ENCODE results near the gene WDR75.
"Not testable (repeated sequence)": the region's sequence is repeated elsewhere in the genome, so short reads cannot be mapped to it uniquely, and the experiment has no call there.

WDR75 gene

DNA sequence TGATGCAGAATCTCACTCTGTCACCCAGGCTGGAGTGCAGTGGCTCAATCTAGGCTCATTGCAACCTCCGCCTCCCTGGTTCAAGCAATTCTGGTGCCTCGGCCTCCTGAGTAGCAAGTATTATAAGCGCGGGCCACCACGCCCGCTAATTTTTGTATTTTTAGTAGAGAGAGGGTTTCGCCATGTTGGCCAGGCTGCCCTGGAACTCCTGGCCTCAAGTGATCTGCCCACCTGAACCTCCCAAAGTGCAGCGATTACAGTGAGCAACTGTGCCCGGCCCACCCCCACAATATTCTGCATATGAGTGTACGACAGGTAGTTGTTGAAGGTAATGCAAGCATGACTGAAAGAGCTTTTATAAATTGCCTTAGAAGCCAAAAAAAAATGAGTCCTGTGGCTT lies 1.2 kb downstream of the WDR75 start:
- no peak for DNase-seq

DNA sequence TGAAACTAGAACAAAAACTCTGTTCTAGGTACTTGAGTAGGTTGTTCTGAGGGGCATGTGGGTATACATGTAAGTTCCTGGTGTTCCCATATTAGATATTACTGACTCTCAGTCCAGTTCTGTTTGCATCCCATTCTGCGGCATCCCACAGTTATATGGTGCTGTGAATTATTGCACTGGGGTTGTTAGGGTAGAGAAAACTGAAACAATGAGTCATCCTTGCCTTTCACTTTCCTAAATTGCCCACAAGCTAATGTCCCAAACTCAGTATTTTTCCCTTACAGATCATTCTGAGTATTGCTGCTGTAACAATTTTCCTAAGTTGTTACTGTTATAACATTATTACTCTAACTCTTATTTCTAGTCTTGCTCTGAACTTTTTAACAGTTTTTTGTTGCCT lies 3.0 kb downstream of the WDR75 start:
- no peak for DNase-seq

DNA sequence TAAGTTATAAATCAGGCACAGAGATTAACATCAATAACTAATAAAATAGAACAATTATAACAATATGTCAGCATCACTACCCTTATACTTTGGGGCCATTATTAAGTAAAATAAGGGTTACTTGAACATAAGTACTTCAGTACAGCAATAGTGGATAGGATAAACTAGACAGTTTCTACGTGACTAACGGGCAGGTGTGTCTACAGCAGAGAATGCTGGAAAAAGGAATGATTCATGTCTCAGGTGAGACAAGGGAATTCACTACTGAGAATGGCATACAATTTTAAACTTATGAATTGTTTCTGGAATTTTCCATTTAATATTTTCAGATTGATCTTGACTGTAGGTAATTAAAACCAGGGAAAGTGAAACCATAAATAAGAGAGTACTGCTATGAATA lies 5.5 kb downstream of the WDR75 start:
- no peak for DNase-seq

DNA sequence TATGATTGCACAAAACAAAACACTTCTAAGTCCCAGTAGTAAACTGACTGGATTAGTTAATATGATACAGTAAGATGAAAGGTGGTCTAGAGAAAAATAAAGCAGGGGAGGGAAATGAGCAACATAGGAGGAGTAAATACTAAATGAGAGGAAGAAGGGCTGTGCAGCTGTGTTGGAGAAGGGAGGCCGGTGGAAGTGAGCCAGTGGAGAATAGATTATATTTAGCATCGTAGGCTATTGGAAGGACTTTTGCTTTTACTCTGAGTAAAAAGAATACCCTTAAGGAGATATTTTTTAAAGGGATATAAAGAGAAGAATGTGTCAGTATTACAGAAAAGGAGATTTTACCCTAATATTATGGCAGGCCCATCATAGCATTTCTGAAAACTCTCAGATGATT lies 12.7 kb downstream of the WDR75 start:
- DNase-seq: peak; percentile 70

DNA sequence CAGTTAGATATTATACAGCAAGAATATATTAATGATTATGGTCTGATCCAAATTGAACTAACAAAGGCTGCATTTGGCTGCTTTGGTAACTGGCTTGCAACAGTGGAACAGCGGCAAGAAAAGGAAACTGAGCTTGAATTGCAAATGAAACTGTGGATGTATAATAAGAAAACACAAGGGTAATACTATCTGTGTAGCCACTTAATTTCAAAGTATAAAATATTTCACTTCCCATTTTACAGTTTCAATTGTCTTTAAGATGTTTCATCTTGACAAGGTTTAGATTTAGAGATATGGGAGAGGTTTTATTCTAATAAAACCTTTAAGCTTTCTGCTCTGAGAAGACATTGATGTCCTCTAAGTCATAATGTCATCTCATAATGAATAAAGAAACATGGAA lies 23.8 kb downstream of the WDR75 start:
- DNase-seq: no peak

DNA sequence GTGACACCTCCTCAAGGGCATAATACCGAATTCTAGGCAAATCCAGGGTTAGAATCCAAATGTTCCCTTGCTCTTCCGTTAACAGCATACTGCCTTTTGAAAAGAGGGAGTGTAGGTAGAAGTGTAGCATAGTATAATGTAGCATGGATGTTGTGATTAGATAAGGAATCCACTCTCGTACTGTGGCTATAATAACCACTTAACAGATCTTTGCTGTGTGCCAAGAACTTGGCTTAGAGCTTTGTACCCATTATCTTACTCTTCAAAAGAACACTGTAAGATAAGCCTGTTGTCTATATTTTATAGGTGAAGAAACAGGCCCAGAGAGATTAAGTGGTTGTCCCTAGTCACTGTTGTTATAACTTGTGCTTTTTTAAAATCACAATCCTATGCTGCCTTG lies 24.2 kb downstream of the WDR75 start:
- no peak for DNase-seq

DNA sequence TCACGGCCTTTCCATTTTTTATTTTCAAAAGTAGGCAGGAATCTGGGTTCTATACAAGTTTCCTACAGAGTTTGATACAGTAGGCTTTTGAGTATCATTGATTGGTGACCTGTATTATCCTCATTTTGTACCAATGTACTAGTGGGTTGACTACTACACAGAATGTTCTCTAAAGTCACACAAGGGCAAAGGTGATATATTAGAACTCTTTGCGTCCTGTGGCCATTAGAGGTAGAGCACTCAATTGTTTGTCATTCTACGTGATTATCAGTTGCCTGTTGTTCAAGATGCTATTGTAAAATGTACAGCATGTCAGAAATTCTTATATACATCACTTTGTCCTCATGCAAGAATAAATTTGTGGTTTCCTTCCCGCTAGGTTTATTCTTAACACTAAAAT lies 24.8 kb downstream of the WDR75 start:
- DNase-seq: no peak

DNA sequence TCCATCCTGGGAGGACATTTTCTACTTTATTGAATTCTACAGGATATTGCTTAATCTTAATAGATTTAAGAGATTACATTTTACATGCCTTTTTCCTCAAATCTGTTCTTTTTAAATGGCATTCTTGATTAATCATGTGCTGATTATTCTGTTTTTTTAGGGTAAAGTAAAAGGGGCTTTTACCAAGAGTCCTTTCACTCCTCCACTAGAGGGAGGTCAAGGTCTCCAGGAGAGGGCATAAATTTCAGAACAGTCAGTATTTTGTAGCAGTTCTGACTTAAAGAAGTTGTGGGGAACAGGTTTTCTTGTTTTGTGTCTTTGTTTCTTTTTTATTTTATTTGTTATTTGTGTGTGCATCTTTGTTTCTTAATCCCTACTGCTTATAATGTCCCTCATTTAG lies 25.4 kb downstream of the WDR75 start:
- DNase-seq: no peak

DNA sequence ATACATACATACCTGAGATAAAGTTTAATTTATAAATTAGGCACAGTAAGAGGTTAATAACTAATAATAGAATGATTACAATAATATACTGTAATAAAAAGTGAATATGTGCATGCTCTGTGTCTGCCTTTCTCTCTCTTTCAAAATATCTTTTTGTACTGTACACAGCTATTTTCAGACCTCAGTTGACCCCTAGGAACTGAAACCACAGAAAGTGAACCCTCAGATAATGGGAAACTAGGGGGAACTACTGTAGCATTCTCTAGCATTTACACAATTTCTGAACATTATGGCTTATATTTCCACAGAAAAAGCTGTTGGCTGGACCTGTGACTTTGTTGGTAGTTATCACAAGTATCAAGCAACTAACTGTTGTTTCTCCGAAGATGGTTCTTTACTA lies 25.9 kb downstream of the WDR75 start:
- DNase-seq: no peak

DNA sequence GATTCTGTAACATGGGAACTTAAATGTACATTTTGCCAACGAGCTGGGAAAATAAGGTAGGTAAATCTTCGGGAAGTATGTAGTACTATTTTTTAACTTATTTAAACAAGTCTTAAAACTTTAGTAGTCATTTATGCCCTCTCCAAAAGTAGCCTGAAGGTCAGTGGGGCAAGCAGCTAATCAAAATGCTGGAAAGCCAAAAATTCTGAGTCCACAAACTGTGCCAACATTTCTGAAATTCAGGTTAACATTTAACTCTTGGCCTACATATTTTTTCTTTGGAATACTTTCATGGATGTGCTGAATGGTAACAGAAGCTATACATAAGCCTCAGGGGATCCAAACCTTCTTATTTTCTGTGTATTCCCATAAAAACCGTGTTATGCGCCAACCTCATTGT lies 26.3 kb downstream of the WDR75 start:
- no peak for DNase-seq

DNA sequence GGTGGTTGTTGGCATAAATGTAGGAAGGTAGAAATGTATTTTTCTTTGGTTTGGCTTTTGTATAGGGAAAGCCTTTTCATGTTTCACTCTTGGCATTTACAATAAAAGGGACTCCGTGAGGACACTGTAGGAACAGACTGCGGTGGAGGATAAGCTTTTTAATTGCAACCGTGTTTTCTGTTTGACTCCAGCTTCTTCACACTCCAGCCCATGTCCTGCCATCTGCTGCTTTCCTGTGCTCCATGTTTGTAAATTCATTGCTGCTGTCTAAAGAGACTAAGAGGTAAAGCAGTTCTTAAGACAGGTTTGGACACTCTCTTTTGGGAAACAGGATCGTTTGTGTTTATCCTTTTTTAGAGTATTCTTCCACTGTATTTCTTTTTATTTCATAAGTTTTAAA lies 33.3 kb downstream of the WDR75 start:
- no peak for DNase-seq

DNA sequence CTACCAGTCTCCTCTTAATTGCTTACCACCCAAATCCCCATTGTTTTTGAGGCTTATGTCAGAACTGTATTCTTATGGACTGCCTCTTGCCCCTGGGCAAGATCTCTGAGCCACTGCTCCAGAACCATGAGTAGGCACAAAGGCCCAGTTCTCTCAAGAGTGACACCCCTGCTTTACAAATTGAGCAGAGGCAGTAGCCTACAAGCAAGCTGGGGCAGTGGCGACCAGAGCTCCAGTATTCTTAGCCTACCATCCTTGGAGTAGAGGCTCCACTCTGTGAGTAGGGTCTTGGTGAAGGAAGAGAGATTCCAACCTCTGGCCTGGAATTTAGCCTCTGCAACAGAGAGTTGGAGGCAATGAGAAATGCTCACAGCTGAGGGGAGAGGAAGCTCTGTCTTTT lies 36.5 kb downstream of the WDR75 start:
- DNase-seq: no peak

DNA sequence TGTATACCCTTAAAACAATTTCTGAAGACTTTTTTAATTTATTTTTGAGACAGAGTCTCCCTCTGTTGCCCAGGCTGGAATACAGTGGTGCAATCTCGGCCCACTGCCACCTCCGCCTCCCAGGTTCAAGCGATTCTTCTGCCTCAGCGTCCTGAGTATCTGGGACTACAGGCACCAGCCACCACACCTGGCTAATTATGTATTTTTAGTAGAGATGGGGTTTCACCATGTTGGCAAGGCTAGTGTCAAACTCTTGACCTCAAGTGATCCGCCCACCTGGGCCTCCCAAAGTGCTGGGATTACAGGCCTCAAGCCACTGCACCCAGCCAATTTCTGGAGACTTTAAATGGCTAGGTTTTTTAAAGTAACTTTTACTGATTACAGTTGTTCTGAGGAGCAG lies 37.0 kb downstream of the WDR75 start:
- DNase-seq: not testable (repeated sequence)

DNA sequence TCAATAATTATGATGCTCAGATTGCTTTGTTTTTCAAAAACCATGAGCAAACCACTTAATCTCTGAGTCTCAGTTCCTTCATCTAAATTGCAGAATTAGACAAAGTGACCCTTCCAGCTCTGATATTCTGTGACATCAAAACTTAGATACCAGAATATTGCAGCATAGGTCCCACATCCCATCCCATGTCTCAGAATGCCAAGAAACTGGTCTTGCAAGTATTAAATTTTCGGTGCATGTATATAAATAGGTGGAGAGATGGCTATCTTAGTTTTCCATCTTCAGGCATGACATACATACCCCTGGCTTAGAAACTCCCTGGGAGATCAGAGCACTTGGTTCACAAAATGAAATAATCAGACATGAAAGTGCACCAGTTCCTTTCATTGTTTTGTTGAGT lies 39.8 kb downstream of the WDR75 start:
- DNase-seq: no peak

DNA sequence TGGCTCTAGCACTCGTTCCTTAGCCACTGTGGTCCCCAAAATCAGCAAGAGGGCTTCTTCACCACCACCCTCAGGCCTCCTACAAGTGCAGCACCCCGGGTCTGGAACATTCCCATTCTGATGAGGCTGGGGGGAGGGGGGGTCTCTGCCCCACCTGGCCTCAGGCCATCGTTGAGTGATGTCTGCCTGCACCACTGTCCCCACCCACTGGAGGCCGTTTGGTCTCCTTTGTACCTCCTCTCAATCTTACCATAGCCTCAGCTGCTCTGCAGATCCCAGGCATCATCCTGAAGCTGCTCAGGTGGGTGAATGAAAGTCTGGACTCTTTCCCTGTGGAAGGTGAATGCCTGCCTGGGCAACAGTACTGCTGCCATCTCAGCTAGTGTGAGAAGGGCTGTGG lies 42.3 kb downstream of the WDR75 start:
- DNase-seq: no peak

DNA sequence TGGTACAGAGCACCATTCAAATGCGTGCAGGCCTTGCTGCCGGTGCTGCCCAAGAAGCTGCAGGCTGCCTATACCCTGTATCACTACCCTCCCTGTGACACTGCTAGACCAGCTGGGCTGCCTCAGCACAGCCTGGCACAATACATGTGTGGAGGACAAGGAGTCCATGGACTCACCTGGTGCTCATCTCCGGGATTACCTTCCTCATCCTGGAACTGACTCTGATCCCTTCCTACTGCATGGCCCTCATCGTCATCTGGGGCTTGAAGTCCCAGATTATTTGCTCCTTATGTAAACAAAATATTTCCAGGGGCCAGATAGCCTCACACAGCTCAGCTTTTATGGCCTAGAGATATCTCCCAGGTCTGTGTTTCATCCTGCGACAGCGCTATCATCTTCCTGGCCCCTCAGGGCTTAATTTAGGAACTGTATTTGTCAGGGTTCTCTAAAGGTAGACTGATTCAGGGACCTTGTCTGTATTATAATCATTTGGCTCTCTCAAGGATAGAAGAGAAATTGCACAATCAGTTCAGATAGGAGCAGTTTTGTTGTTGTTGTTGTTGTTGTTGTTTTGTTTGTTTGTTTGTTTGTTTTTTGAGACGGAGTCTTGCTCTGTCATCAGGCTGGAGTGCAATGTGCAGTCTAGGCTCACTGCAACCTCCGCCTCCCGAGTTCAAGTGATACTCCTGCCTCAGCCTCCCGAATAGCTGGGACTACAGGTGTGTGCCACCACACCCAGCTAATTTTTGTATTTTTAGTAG lies 42.9 kb downstream of the WDR75 start:
- DNase-seq: no peak

DNA sequence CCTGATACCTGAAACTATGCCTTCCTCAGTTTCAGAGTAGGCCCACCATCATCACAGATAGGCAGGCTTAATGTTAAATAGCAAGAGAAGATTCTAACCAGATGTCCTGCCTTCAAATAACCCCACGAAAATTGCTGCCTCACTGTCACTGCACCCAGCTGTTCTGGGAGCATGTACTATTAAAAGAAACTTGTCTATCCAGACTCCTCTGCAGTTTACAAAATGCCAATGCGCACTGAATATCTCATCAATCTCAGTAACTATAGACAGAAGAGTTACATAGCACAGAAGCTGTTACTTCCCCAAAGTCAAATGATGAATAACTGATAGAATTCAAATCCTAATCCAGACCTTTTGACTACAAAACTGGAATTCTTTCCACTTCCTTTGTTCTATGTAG lies 43.9 kb downstream of the WDR75 start:
- DNase-seq: no peak

DNA sequence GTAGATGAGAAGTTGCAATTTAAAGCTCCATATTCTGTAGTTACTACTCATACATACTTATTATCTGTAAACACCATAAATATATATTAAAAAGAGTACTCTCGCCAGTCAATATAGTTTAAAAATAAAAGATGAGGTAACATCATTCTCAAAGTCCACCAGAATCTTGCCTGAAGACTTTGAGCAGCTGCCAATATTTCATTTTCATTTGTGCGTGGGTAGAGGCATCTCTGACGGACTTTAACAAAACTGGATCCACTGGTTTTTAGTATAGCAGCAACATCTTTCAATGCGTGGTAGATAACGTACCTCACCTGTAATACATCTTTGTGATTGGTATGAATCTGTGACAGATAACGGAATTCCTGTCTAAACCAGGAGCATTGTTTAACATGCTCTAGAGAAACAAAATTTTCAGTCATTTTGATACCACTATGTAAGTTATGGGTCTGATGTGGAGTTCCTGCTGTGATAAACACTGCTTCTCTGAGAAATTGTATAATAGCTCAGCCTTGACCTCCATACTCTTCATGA lies 45.0 kb downstream of the WDR75 start:
- no peak for DNase-seq

DNA sequence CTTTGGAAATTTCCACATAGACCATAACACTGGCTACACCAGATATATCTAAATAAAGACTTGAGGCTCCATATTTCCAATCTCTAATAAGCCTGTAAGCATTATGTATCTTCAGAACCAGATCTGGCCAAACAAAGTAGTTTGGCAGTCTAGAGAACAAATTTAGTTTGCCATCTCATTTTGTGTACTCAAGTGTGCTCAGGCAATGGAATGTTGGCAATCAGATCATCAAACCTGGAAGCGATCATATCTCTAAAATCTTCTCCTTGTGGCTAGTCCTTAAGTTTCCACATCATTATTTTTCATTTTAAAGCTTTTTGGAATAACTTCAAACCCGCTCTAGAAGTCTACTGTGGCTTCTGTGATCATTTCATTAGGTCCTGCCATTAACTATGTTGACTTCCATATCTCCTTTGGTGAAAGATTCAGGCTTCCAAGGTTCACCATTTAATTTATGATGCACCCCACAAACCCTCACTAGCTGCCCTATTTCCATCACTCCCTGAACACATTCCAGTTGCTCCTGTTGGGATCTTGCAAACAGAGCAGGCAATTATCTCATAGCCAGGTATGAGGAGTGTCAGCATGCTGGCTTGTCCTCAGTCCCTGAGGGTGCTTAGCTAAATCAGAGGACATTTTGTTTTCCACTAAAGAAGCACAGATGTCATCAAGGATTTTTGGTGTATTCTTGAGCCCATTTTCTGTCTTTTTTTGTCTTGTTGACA lies 46.2 kb downstream of the WDR75 start:
- DNase-seq: no peak

DNA sequence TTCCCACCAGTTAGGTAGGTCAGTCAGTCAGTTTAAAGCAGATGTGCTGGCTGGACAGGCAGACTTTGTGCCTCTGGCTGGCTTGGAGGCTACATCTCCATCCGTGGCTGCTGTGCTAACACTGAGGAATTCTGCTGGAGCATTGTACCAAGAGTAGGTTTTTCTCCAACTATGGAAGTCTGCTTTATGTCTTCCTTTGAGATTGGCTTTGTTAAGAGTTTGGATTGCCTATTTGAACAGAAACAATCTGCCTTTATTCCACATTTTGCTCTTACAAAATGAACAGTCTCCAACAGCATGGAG lies 46.7 kb downstream of the WDR75 start:
- no peak for DNase-seq

DNA sequence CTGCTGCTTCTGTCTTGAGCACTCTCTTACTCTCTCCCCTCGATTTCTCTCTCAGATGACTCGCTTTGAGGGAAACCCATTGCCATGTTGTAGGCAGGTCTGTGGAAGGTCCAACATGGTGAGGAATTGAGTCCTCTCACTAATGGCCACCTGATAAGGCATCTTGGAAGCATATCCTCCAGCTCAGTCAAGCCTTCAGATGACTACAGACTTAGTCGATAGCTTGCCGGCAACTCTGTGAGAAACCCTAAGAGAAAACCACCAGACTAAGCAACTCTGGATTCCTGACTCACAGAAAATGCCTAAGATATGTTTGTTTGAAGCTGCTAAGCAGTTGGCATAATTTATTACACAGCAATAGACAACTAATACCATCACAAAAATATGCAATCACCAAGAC lies 51.2 kb downstream of the WDR75 start:
- no peak for DNase-seq

DNA sequence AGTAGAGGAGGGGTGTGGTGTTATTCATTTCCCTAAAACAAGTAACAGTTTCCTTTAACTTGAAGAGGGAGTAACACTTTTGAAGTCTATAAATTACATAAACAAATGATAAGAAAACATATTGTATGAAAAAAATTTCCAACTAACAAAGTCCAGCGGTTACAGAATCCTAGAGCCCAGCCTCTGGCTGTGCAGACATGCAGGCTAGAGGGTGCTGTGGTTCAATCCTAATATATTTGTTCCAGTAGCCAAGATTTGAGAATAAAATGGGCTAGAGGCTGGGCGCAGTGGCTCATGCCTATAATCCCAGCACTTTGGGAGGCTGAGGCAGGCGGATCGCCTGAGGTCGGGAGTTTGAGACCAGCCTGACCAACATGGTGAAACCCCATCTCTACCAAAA lies 56.9 kb downstream of the WDR75 start:
- no peak for DNase-seq

DNA sequence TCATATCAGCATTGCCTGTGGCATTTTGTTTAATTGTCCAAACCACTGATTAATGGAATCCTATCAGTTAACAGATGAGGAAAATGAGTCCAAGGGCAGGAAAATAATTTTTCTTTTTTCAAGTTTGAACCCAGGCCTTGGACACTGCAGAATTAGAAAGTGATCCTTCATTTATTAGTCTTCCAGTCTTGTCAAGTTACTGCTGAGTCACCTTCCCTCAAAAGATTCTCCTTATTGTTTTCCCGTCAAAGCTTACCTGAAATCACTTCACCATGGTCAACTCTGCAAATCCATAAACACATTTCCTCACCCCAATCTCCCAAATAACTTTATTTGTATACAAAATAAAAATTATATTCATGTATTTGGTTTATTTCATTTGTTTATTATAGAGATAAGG lies 57.9 kb downstream of the WDR75 start:
- DNase-seq: no peak

DNA sequence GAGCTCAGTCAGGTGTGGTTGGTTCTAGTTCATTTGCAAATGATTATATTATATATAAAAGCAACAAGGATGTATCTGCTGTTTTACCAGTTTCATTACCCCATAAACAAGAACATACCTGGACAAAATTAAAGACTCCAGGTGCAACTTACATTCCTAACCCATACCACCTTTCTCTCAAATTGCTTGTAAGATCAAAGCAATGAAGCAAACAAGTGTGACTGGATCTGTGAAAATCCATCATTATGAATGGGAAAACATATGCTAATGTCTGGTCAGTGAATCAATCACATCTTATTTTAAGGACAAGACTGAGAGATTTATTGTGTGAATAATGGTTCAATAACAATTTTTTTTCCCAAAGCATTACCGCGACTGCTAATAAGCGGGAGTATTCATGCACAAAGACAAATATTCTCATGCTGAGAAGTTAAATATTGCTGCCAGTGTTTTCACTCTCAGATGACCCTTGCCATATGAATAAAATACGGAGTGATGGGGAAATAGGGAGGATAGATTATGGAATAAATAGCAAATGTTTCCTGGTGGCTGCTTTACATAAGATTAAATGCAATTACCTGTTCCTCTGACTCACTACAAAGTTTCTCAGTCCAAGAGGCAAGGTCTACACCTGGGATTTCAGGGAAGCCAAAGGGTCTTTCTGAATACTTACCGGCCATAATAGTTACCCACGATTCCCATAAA lies 59.3 kb downstream of the WDR75 start:
- DNase-seq: no peak

Data from femur (tissue), 1 donor.